ENCODE data around the gene FLYWCH2.
"Not testable (repeated sequence)": the region's sequence is repeated elsewhere in the genome, so short reads cannot be mapped to it uniquely, and the experiment has no call there.

Gene FLYWCH2

DNA sequence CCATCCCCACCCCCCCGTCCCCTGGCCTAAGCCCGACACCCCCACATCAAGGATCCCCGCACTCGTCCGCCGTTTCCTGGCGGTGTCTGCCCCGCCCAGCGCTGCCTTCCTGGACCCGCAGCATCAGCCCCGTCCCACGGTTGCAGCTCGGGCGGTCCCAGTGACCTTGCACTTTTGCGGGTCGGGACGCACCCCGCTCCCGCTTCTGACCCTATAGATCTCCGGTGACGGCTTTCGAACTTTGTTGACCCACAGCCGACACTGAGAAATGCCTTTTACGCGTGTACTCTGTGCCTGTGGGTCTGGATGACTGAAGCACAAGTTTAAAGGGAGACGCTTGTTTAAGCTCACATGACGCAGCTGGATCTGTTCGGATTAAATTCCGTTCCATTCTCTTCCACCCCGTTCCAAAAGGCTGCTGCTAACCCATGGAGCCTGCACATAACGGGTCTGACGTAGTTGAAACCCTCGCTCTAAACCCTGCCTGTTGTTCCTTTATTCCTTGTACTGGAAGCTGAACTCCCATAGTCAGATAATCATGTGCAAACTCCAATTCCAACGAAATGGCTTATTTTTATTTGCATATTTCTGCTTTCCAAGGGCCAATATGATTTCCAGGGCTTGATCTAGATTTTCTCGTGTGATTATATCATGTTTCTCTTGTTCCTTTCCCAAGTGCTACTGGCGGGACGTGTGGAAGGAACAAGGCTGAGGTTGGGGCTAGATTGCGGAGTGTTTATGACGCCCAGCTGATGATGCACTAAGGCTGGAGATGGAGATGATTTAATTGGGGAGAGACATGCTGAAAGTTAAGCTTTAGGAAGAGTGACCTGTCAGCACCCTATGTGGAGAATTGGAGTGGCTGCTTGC is 29.6 kb downstream of the FLYWCH2 start:
- DNase-seq (ENCODE audit: low spot score): peak; percentile 51

DNA sequence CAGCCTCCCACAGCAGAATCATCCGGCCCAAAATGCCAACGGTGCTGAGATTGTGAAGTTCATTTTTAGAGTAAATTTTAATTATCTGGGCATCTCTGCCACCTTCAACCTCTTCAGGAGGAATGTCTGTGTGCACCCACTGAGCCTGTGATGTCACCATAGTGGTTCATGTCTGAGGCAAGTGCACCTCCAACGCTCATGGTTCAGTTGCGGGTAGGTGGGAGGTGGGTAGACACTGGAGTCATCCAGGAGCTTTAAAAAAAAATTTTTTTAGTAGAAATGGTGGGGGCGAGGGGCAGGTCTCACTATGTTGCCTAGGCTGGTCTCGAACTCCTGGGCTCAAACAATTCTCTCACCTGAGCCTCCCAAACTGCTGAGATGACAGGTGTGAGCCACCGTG is 30.6 kb downstream of the FLYWCH2 start:
- no peak for DNase-seq (ENCODE audit: low spot score)

DNA sequence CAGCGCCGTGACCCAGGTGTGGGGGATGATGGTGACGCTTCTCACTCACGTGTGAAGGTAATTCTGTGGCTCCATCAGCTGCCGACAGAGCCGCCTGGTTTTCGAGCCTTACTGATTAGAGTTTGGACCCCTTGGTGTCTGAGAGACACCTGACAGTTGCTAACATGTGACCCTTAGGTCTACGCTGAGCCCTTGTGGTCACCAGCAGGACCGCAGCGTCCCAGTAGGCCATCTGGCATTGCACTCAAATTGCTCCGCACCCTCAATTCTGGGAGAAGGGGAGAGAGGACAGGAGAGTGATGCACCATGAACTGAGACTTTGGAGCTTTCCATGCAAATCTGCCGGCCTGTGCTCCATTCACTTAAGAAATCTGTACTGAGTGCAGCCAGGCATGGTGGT is 31.2 kb downstream of the FLYWCH2 start:
- DNase-seq (ENCODE audit: low spot score): no peak

DNA sequence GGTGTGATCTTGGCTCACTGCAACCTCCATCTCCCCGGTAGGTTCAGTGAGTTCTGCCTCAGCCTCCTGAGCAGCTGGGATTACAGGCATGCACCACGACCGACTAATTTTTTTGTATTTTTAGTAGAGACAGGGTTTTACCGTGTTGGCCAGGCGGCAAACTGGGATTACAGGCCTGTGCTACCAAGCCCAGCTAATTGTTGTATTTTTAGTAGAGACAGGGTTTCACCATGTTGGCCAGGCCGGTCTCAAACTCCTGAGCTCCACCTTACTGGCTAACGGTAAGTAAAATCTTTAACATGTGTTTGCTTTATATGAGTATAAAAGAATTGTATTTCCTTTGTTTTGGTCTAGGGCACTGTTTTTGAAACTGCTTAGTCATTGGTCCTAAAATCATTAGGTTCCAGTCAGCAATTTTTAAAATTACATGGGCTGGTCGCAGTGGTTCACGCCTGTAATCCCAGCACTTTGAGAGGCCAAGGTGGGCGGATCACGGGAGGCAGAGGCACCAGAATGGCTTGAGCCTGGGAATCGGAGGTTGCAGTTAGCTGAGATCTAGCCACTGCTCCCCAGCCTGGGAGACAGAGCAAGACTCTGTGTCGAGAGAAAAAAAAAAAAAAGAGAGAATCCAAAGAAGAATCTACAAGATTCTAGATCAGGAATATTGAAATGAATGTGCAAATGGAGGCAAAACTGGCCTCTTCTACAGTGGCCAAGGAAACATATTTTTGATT is 32.3 kb downstream of the FLYWCH2 start:
- no peak for DNase-seq (ENCODE audit: low spot score)

DNA sequence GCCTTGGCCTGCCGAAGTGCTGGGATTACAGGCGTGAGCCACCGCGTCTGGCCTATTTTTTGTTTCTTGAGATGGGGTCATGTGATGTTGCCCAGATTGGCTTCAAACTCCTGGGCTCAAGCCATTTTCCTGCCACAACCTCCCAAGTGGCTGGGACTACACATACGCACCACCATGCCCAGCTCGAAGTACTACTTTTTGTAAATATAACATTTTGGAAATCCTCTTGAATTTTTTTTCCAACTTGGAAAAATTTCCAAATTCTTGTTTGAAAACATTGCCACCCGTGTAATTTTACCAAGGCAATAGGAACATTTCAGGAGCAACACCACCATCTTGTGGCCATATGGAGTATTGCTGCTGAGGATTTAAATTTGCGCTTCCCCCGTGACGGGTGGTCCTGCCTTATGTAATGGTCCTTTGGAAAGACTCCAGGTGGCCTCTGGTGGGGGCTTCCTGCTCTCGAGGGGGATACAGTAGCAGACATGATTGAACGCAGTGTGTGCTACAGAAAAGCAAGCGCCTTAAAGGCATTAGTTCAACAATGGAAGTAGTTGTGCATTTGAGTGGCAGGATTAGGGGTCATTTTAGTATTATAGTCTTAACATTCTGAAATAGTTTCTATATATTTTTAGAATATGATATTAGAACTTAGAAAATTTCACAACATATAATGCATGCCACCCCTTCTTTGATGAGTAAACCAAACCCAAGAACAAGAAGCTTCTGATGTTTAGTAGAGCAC is 36.7 kb downstream of the FLYWCH2 start:
- DNase-seq (ENCODE audit: low spot score): peak; percentile 79

DNA sequence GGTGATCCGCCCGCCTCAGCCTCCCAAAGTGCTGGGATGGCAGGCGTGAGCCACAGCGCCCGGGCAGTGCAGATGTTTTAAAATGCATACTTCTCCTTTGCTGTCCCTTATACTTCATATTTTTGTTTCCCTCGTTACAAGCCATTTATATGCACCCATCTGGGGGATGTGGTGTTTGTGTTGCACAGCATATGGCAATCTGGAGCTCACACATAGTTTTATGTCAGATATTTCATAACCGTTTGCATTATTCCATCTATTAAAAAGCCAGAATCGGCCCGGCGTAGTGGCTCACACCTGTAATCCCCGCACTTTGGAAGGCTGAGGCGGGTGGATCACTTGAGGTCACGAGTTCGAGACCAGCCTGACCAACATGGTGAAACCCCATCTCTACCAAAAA is 40.5 kb downstream of the FLYWCH2 start:
- DNase-seq (ENCODE audit: low spot score): no peak

DNA sequence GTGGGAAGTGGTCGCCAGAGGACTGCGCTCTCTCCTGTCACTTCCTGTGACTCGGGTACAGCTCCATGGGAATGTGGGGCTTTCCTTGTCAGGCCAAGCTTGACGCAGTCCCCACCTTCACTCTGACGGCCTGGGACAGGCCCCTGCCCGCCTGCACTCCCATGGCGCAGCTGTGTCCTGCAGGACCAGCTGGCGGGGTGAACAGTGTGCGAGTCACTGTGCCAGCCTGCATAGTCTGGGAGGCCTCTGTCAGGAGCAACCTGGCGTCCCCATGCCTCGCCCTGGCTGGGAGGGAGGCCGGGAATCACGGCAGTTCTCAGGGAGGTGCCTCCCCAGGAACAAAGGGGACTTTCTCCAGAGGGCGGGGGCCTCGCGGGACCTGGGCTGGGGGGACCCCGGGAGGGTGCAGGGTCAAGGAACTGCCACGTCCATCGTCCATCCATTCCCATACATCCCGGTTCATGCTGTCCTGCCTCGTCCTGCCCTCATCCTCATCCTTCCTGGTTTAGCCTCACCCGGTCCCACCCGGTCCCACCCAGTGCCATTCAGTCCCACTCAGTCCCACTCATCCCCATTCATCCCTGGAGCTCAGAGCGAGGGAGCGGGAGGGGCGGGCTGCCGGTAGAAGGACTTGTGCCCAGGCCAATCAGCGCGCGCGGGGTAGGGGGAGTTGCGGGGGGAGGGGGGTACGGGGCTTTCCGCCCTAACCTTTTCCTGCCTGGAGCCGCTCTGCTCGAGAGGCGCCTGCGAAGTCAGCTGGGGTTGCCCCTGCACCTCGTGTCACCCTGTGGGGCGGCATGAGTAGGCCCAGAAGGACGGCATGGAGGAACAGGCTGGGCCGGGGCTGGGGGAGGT is 42.1 kb downstream of the FLYWCH2 start:
- no peak for DNase-seq (ENCODE audit: low spot score)

DNA sequence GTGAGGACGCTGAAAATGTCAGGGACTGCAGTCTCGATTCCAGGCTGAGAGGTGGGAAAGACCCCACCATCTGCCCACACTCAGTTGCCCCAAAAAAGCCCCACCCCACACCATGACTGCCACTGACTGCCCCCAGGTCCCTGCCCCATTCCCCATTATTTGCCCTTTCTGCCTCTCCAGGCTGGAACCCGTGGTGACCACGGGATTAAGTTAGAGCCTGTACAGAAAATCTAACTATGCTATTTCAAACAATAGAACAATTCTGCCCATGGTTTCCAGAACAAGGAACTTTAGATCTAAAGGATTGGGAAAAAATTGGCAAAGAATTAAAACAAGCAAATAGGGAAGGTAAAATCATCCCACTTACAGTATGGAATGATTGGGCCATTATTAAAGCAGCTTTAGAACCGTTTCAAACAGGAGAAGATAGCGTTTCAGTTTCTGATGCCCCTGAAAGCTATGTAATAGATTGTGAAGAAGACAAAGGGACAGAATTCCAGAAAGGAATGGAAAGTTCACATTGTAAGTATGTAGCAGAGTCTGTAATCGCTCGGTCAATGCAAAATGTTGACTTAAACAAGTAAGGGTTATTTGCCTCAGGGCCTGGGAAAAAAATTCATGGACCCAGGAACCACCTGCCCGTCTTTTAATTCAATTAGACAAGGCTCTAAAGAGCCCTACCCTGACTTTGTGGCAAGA is 43.1 kb downstream of the FLYWCH2 start:
- DNase-seq (ENCODE audit: low spot score): no peak

DNA sequence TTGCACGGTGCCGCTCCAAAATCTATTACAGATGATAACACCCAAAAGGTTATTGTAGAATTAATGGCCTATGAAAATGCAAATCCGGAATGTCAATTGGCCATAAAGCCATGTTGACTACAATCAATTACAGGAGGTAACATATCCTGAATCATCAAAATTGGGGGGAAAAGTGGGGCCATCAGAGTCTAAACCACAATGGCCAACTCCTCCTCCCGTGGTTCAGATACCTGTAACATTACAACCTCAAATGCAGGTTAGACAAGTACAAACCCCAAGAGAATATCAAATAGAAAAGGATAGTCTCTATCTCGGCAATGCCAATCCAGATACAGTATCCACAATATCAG is 43.6 kb downstream of the FLYWCH2 start:
- no peak for DNase-seq (ENCODE audit: low spot score)

DNA sequence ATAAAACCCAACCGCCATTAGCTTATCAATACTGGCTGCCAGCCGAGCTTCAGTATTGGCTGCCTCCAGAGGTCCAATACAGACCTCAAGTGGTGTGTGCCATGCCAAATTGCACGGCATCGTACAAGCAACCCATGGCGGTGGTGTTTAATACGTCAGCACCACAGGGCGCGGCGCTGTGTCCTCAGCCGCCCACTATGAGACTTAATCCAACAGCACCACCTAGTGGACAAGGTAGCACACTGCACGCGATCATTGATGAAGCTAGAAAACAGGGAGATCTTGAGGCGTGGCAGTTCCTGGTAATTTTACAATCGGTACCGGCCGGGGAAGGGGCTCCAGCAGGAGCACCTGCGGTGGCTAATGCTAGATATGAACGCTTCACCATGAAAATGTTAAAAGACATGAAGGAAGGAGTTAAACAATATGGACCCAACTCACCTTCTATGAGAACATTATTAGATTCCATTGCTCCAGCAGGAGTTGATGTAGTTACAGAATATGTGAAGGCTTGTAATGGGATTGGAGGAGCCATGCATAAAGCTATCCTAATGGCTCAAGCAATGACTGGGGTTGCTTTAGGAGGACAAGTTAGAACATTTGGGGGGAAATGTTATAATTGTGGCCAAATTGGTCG is 44.1 kb downstream of the FLYWCH2 start:
- DNase-seq (ENCODE audit: low spot score): peak; percentile 85

DNA sequence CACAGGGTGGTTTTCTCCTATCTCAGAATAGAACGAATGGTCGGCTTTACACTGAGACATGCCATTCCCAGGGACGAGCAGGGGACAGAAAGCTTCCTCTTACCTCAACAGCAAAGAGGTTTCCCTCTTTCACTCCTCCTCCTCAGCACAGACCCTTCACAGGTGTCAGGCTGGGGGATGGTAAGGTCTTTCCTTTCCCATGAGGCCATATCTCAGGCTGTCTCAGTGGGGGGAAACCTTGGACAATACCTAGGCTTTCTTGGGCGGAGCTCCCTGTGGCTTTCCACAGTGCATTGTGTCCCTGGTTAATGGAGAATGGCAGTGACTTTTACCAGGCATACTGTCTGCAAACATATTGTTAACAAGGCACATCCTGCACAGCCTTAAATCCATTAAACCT is 45.1 kb downstream of the FLYWCH2 start:
- not testable (repeated sequence) for DNase-seq (ENCODE audit: low spot score)

DNA sequence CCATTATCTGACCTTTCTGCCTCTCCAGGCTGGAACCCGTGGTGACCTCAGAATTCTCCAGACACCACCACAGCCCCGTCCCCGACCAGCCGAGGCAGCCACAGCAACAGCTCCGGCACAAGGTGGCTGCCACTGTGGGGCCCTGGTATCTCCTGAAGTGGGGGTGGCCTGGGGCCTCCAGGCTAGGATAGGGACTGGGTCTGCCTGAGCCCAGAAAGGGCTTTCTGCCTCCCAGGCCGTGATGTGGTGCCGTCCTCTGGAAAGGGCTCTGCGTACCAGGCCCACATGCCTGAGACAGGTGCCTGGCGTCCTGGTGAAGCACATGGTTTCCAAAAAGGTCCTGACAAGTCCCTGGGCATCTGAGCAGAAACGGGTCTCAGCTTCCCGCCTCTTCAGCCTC is 45.8 kb downstream of the FLYWCH2 start:
- no peak for DNase-seq (ENCODE audit: low spot score)

DNA sequence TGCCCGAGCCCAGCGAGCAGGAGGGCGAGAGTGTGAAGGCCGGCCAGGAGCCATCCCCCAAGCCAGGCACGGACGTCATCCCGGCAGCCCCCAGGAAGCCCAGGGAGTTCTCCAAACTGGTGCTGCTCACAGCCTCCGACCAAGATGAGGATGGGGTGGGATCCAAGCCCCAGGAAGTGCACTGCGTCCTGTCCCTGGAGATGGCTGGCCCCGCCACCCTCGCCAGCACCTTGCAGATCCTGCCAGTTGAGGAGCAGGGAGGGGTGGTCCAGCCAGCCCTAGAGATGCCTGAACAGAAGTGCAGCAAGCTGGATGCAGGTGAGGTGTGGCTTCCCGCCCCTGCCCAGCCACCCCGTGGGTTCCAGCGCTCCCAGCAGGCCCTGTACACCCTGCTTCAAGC is 46.7 kb downstream of the FLYWCH2 start:
- no peak for DNase-seq (ENCODE audit: low spot score)

DNA sequence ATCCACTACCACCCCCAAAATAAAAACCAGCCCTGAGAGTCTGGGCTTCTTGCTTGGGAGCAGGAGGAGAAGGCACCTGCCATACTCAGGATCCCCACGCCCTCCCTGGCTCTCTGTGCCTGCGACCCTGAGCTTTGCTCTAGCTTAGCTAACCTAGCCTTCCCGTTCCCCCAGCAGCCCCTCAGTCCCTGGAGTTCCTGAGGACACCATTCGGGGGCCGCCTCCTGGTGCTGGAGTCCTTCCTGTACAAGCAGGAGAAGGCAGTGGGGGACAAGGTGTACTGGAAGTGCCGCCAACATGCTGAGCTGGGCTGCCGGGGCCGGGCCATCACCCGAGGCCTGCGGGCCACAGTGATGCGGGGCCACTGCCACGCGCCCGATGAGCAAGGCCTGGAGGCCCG is 47.2 kb downstream of the FLYWCH2 start:
- no peak for DNase-seq (ENCODE audit: low spot score)

DNA sequence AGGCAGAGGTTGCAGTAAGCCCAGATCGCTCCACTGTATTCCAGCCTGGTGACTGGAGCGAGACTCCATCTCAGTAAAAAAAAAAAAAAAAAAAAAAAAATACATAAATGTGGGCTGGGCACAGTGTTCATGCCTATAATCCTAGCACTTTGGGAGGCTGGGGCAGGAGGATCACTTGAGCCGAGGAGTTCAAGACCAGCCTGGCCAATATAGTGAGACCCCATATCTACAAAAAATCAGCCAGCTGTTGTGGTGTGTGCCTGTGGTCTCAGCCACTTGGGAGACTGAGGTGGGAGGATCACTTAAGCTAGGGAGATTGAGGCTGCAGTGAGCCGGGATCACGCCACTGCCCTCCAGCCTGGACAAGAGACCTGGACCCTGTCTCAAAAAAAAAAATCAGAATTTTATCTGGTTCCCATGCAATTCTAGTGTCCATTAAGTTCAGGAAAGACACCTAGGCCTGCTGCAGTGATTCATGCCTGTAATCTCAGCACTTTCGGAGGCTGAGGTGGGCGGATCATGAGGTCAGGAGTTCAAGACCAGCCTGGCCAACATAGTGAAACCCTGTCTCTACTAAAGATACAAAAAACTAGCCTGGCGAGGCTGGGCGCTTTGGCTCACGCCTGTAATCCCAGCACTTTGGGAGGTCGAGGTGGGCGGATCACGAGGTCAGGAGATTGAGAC is 48.4 kb downstream of the FLYWCH2 start:
- DNase-seq (ENCODE audit: low spot score): not testable (repeated sequence)

DNA sequence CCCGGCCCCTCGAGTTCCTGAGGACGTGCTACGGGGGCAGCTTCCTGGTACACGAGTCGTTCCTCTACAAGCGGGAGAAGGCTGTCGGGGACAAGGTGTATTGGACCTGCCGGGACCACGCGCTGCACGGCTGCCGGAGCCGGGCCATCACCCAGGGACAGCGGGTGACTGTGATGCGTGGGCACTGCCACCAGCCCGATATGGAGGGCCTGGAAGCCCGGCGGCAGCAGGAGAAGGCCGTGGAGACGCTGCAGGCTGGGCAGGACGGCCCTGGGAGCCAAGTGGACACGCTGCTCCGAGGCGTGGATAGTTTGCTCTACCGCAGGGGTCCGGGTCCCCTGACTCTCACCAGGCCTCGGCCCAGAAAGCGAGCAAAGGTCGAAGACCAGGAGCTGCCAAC is 50.1 kb downstream of the FLYWCH2 start:
- no peak for DNase-seq (ENCODE audit: low spot score)

DNA sequence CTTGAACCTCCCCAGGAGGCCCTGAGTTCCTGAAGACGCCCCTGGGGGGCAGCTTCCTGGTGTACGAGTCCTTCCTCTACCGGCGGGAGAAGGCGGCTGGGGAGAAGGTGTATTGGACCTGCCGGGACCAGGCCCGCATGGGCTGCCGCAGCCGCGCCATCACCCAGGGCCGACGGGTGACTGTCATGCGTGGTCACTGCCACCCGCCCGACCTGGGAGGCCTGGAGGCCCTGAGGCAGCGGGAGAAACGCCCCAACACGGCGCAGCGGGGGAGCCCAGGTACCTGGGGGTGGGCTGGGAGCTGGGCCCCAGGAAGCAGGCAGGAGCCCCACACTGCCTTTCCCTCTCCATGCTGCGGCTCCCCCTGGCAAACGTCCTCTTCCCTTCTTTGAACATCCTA is 50.7 kb downstream of the FLYWCH2 start:
- DNase-seq (ENCODE audit: low spot score): no peak

DNA sequence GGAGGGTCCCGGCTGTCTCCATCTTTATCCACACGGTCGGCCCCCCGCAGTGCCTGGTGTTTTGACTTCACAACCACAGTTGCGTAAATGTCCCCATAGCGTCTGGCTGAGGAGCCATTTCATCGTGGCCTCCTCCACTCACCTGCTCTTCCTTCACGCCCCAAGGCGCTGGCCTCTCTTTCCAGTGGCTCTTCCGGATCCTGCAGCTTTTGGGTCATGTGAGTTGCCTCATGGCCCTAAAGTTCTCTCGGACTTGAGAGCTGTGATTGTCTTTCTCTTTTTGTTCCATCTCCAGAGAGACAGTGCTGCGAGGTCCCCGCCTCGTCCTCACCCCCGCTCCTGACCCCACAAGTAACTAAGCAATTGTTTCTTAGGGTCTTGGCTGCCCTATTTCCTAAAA is 51.4 kb downstream of the FLYWCH2 start:
- no peak for DNase-seq (ENCODE audit: low spot score)

DNA sequence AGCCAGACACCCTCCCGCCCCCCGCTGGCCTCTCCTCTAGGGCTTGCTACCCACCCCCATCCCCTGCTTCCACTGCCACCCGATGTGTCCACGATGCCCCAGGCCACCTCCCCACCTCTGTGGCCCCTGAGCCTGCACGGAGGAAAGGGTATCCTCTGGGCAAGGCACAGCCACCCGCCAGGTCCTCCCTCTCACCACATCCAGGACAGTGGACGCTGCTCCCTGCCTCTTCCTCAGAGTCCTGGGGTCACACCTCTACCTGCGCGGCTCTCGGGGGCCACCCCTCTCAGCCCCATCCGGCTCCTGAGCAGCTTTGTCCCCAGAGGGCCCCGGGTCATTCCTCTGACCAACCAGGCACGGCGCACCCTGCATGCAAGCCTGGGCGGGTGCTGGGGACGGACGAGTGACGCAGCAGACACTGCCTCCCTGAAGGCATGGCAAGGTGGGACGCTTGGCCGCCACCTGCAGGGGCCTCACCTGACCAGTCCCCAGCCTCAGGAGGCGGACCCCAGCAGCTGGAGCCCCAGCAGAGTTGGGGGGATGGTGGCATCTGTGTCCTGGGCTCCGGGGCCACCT is 53.5 kb downstream of the FLYWCH2 start:
- DNase-seq (ENCODE audit: low spot score): no peak

DNA sequence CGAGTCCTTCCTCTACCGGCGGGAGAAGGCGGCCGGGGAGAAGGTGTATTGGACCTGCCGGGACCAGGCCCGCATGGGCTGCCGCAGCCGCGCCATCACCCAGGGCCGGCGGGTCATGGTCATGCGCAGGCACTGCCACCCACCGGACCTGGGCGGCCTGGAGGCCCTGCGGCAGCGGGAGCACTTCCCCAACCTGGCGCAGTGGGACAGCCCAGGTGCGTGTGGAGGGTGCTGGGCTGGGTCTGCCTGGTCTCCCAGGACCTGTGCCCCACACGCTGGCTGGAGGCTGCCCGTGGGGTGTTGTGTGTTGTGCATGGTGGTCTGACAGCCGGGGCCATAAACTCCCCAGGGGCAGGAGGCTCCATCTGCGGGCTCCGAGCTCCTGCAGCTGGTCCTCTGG is 54.2 kb downstream of the FLYWCH2 start:
- peak; percentile 1 for DNase-seq (ENCODE audit: low spot score)
